Activated CD8-positive, alpha-beta memory T cell treated with anti-CD3 and anti-CD28 coated beads for 36 hours (primary cell): ENCODE data around the gene CPM. TPM values are rescaled to one million over a fixed set of nuclear protein-coding genes. Genes with fewer than 3 reads are reported as not detected.
"Not testable (repeated sequence)": the region's sequence is repeated elsewhere in the genome, so short reads cannot be mapped to it uniquely, and the experiment has no call there.

ENCODE experiments used
- CTCF ChIA-PET: fragments of 350-600 bp; sonication (Branson Sonifier 250); formaldehyde crosslinking; loops from one replicate; lab custom pipeline; 2021; ENCODE audit warnings: antibody characterized with exemption; lab: Charles Lee
- POLR2A ChIA-PET: fragments of 350-600 bp; sonication (Branson Sonifier 250); formaldehyde crosslinking; loops from one replicate; lab custom pipeline; 2021; ENCODE audit warnings: antibody characterized with exemption; lab: Charles Lee
- total RNA-seq, 2 experiments: library from RNA; stranded (reverse); gene quantifications; one replicate each; pipeline ENCODE4 v1.2.3, GENCODE V29; 2021

The CPM gene
- total RNA-seq, 2 experiments from 2014 or later = 1.8 to 2.7 TPM

DNA sequence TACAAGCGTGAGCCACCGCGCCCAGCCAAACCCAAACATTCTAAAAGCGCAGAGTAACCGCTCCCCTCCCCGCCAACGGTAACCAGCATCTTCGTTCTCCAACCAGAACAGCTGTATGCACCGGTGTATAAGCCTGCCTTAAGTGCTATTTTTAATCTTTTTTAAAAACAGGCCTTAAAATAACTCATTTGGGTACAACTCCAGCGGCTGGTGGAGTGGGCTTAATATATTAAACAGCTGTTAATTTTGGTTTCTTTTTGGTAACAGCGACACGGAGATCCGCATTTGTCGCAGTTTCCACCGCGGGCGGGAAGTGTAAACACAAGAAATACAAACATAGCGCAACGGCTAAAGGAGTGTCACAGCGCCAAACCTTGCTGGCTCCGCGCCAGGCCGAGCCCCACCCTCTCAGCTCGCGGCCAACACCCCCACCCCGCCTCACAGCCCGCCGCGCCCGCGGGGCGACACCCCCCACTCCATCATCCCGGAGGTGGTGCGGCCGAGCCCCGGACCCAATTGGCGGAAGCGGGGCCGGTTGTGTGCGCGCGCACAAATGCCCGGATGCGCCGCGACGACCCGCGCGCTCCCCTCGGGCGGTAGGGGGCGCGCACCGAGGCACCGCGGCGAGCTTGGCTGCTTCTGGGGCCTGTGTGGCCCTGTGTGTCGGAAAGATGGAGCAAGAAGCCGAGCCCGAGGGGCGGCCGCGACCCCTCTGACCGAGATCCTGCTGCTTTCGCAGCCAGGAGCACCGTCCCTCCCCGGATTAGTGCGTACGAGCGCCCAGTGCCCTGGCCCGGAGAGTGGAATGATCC is 125.2 kb downstream of the CPM start, which contains the start of gene MDM2:
Gene MDM2 (plus strand): TSS at position 602 of the 812 bp plus-strand sequence. CDS start 301 bp downstream, outside the sequence.
- ChIA-PET CTCF (interaction anchor here (1.1 to 2.1 kb wide), 7 partner anchors 8 to 197 kb away, joined by 3 to 7 read pairs (median 4); partner anchors contain the start of genes RAP1B and SLC35E3), POLR2A (interaction anchor here (0.6 to 1.6 kb wide), 5 partner anchors 10 to 1539 kb away, joined by 3 to 6 read pairs (median 6); partner anchors contain the start of gene CAND1)

DNA sequence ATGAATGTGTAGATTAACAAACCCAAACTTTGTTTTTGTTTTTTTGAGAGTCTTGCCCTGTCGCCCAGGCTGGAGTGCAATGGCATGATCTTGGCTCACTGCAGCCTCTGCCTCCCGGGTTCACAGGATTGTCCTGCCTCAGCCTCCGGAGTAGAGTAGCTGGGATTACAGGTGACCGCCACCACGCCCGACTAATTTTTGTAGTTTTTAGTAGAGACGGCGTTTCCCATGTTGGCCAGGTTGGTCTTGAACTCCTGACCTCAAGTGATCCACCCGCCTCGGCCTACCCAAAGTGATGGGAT is 125.7 kb downstream of the CPM start:
- CTCF ChIA-PET = interaction anchor here (1.2 to 2.1 kb wide), 5 partner anchors 13 to 196 kb away, joined by 3 to 7 read pairs (median 4); partner anchors contain the start of genes RAP1B and SLC35E3
- POLR2A ChIA-PET = interaction anchor here (0.6 to 1.6 kb wide), 6 partner anchors 11 to 175 kb away, joined by 3 to 6 read pairs (median 4); no protein-coding TSS in a partner anchor

- ChIA-PET CTCF (interaction anchor here (1.5 to 1.7 kb wide), 2 partner anchors 61 to 196 kb away, joined by 4 to 7 read pairs; partner anchors contain the start of genes RAP1B and SLC35E3), POLR2A (interaction anchor here (0.7 to 1.6 kb wide), 4 partner anchors 11 to 175 kb away, joined by 3 to 6 read pairs (median 4); no protein-coding TSS in a partner anchor)
These were observed 126.3 kb downstream of the CPM start for GRCh38 chr12:68806488-68807237.

DNA sequence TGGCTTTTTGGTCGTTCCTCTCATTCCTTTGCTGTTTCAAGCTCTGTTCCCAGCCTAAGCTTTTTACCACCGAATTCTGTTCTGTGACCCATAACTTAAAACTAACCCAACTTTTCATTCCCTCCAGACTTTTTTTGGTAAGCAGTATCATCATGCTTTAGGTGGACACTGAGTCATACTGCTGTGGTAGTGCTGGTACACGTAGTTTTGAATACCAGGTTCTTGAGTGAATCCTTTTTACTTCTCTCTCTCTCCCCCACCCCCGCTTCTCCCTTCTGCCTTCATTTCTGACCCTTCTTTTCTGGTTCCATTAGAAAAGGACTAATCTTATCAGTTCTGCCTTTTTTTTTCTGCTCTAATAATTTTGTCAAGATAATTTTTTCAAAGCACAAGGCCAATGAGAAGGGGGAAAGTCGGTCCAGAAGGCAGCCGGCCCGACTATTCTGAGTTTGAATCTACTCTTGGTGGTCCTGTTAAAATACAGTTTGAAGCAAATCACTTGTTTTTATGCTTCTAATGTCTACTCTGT is 127.3 kb downstream of the CPM start:
- CTCF ChIA-PET = no interaction called here
- POLR2A ChIA-PET = no interaction called here

GRCh38 chr12:68804657-68805591 is 128.0 kb downstream of the CPM start:
- ChIA-PET POLR2A (no interaction called here), CTCF (no interaction called here)

- ChIA-PET CTCF (interaction anchor here (0.7 kb wide), 1 partner anchor 404 kb away, joined by 3 read pairs; no protein-coding TSS in a partner anchor), POLR2A (no interaction called here)
These were observed 128.9 kb downstream of the CPM start for GRCh38 chr12:68803948-68804656.

GRCh38 chr12:68802911-68803651 is 129.9 kb downstream of the CPM start:
- CTCF ChIA-PET, POLR2A ChIA-PET: not testable (repeated sequence)

DNA sequence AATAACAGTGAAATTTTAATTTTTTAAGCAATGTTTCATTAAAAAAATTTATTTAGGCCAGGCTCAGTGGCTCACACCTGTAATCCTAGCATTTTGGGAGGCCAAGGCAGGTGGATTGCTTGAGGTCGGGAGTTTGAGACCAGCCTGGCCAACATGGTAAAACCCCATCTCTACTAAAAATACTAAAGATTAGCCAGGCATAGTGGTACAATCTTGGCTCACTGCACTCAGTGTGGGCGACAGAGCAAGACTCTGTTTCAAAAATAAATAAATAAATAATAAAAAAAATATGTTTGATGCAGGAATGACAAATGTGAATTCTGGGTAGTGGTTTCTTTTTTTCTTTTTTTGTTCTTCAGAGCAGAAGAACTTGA is 130.6 kb downstream of the CPM start:
- POLR2A ChIA-PET, CTCF ChIA-PET: not testable (repeated sequence)

Other genes with a start within 250 kb of the CPM start
- gene NUP107, start 246.2 kb downstream of the CPM start, total RNA-seq = 100 to 1,000 TPM; 149 to 151 TPM
- gene SLC35E3, start 187.0 kb downstream of the CPM start, total RNA-seq = 1 to 10 TPM; 5.6 to 6.0 TPM
- 100 to 1,000 TPM; 176 to 196 TPM for gene MDM2, start 125.0 kb downstream of the CPM start, total RNA-seq